HEK293 (cell line): ENCODE results near the gene TPD52L2.

Experiments used
- CTCF ChIA-PET: fragments of 350-600 bp; formaldehyde crosslinking; extraction: SDS; loops from one replicate; lab custom pipeline; 2021; ENCODE audit warnings: antibody characterized with exemption; lab: Yijun Ruan, JAX
- POLR2A ChIA-PET: fragments of 300-600 bp; formaldehyde crosslinking; extraction: SDS; loops from one replicate; lab custom pipeline; 2020; ENCODE audit warnings: antibody characterized with exemption, inconsistent platforms; lab: Yijun Ruan, JAX
- H3K27ac ChIP-seq: fragments of 200-500 bp; sonication (Bioruptor generic); 2 replicates; pipeline ENCODE4 v1.5.1; 2014; ENCODE audit warnings: low read depth, low read length, control low read depth, inconsistent platforms; ENCODE audit errors: extremely low read depth
- H3K36me3 ChIP-seq, 2 experiments: fragments of 200-500 bp in 1 of 2; sonication (Bioruptor generic) in 1 of 2; 1 replicate in 1 of 2; 2 replicates in 1 of 2; pipeline ENCODE4 v1.5.1; 2014 to 2017; ENCODE audit warnings: inconsistent platforms in 2 of 2, low read length in 2 of 2; ENCODE audit not compliant: control insufficient read depth in 2 of 2, insufficient read depth in 1 of 2
- H3K4me1 ChIP-seq: fragments of 200-500 bp; sonication (Bioruptor generic); 2 replicates; pipeline ENCODE4 v1.5.1; 2014; ENCODE audit warnings: mild to moderate bottlenecking, low read length, inconsistent platforms; ENCODE audit not compliant: control insufficient read depth, insufficient read depth
- H3K4me3 ChIP-seq: 2 replicates; pipeline ENCODE4 v1.5.1; 2011; ENCODE audit warnings: low read depth, mild to moderate bottlenecking, control low read depth, low read length, moderate library complexity
- H3K9me3 ChIP-seq: fragments of 200-500 bp; sonication (Bioruptor generic); 2 replicates; pipeline ENCODE4 v1.5.1; 2014; ENCODE audit warnings: low read depth, low read length, inconsistent platforms; ENCODE audit not compliant: control insufficient read depth, insufficient read depth
- EGR2 ChIP-seq: fragments of 450-650 bp; formaldehyde crosslinking; IDR thresholded peaks from 2 replicates; pipeline ENCODE4 v1.5.1; 2016; ENCODE audit warnings: low read depth, missing biosample characterization, missing genetic modification characterization
- GLIS1 ChIP-seq: fragments of 450-650 bp; formaldehyde crosslinking; IDR thresholded peaks from 2 replicates; pipeline ENCODE4 v1.5.1; 2016; ENCODE audit warnings: missing biosample characterization, missing genetic modification characterization
- PBX3 ChIP-seq: sonication (generic); formaldehyde crosslinking; IDR thresholded peaks from 2 replicates; pipeline ENCODE4 v1.8.1; 2022; ENCODE audit warnings: mild to moderate bottlenecking, moderate library complexity, missing genetic modification reagents
- PRDM1 ChIP-seq: fragments of 450-650 bp; formaldehyde crosslinking; IDR thresholded peaks from 2 replicates; pipeline ENCODE4; 2016; ENCODE audit warnings: missing biosample characterization, missing genetic modification characterization
- SP3 ChIP-seq: fragments of 450-650 bp; formaldehyde crosslinking; IDR thresholded peaks from 2 replicates; pipeline ENCODE4 v1.5.1; 2016; ENCODE audit warnings: missing biosample characterization, missing genetic modification characterization
- ZBTB21 ChIP-seq: fragments of 450-650 bp; formaldehyde crosslinking; IDR thresholded peaks from 2 replicates; pipeline ENCODE4 v1.5.1; 2017; ENCODE audit warnings: missing biosample characterization, missing genetic modification characterization
- ZFP41 ChIP-seq: fragments of 450-650 bp; formaldehyde crosslinking; IDR thresholded peaks from 2 replicates; pipeline ENCODE4 v1.5.1; 2016; ENCODE audit warnings: missing biosample characterization, missing genetic modification characterization, borderline replicate concordance
- ZNF10 ChIP-seq: fragments of 450-650 bp; formaldehyde crosslinking; IDR thresholded peaks from 2 replicates; pipeline ENCODE4 v1.5.1; 2017; ENCODE audit warnings: missing biosample characterization, missing genetic modification characterization
- ZNF112 ChIP-seq: fragments of 450-650 bp; formaldehyde crosslinking; IDR thresholded peaks from 2 replicates; pipeline ENCODE4 v1.5.0; 2017; ENCODE audit warnings: missing biosample characterization, missing genetic modification characterization
- ZNF114 ChIP-seq: fragments of 450-650 bp; formaldehyde crosslinking; IDR thresholded peaks from 2 replicates; pipeline ENCODE4 v1.5.0; 2017; ENCODE audit warnings: missing biosample characterization, missing genetic modification characterization
- ZNF121 ChIP-seq: fragments of 450-650 bp; formaldehyde crosslinking; IDR thresholded peaks from 2 replicates; pipeline ENCODE4 v1.5.1; 2016; ENCODE audit warnings: missing biosample characterization, missing genetic modification characterization
- ZNF292 ChIP-seq: fragments of 450-650 bp; formaldehyde crosslinking; IDR thresholded peaks from 2 replicates; pipeline ENCODE4 v1.5.1; 2016; ENCODE audit warnings: low read depth, missing biosample characterization, missing genetic modification characterization, borderline replicate concordance
- ZNF324 ChIP-seq: fragments of 450-650 bp; formaldehyde crosslinking; IDR thresholded peaks from 2 replicates; pipeline ENCODE4 v1.5.1; 2016; ENCODE audit warnings: missing biosample characterization, missing genetic modification characterization
- ZNF37A ChIP-seq: fragments of 450-650 bp; IDR thresholded peaks from 2 replicates; pipeline ENCODE4 v1.5.1; 2018; ENCODE audit warnings: missing biosample characterization, missing genetic modification characterization
- ZNF521 ChIP-seq: fragments of 450-650 bp; formaldehyde crosslinking; IDR thresholded peaks from 2 replicates; pipeline ENCODE4 v1.5.1; 2017; ENCODE audit warnings: missing biosample characterization, mild to moderate bottlenecking, missing genetic modification characterization
- ZNF623 ChIP-seq: fragments of 450-650 bp; formaldehyde crosslinking; IDR thresholded peaks from 2 replicates; pipeline ENCODE4 v1.5.1; 2016; ENCODE audit warnings: missing biosample characterization, missing genetic modification characterization
- ZNF654 ChIP-seq: fragments of 450-650 bp; formaldehyde crosslinking; IDR thresholded peaks from 2 replicates; pipeline ENCODE4 v1.5.1; 2016; ENCODE audit warnings: low read depth, missing biosample characterization, missing genetic modification characterization

TPD52L2 gene

GRCh38 chr20:63829945-63830835 lies 34.9 kb upstream of the TPD52L2 start:
- TF ChIP-seq ZNF121 (tag by site-specific recombination) (no peak), PRDM1 (peak; percentile 81), ZNF292 (tag by site-specific recombination) (no peak), ZNF114 (tag by site-specific recombination) (no peak)
- H3K4me3 ChIP-seq = peak overlapping the region; percentile 39
- CTCF ChIA-PET = interaction anchor here (0.6 kb wide), 1 partner anchor 43 kb away, joined by 3 read pairs; no protein-coding TSS in a partner anchor
- H3K36me3 ChIP-seq = no peaks in the 10 kb centered on the region
- no peaks in the 10 kb centered on the region for H3K4me1 ChIP-seq
- POLR2A ChIA-PET = interaction anchor here (0.5 kb wide), 2 partner anchors 25 to 78 kb away, joined by 3 to 4 read pairs; no protein-coding TSS in a partner anchor
- H3K9me3 ChIP-seq = no peaks in the 10 kb centered on the region
- H3K27ac ChIP-seq = no peak overlapping the region

GRCh38 chr20:63830841-63831588 lies 34.1 kb upstream of the TPD52L2 start, which contains the start of gene ZBTB46:
ZBTB46 (minus strand) TSS chr20:63831264; CDS start chr20:63790757, 40,507 bp downstream.
- ChIA-PET POLR2A (interaction anchor here (0.5 kb wide), 2 partner anchors 26 to 79 kb away, joined by 3 to 4 read pairs; no protein-coding TSS in a partner anchor), CTCF (no interaction called here)
- Histone ChIP-seq H3K9me3 (no peaks in the 10 kb centered on the region), H3K36me3 (no peaks in the 10 kb centered on the region), H3K4me1 (no peaks in the 10 kb centered on the region), H3K4me3 (peak within 1 kb of the TSS; percentile 42), H3K27ac (no peak within 1 kb of the TSS; the same call in 1 of the 2 replicates)
- TF ChIP-seq ZNF37A (tag by site-specific recombination) (no peak), GLIS1 (peak; percentile 48; the same call in 1 of the 2 replicates)

- Histone ChIP-seq H3K4me1 (no peaks in the 10 kb centered on the region), H3K4me3 (peak overlapping the region; percentile 42), H3K9me3 (no peaks in the 10 kb centered on the region), H3K36me3 (no peaks in the 10 kb centered on the region), H3K27ac (no peak overlapping the region; the same call in 1 of the 2 replicates)
- ChIA-PET POLR2A (no interaction called here), CTCF (no interaction called here)
- TF ChIP-seq SP3 (tag by site-specific recombination) = no peak
- no peak for TF ChIP-seq EGR2 (tag by site-specific recombination)
- TF ChIP-seq ZNF521 (tag by site-specific recombination) = no peak
- no peak for TF ChIP-seq ZBTB21 (tag by site-specific recombination)
- TF ChIP-seq ZNF654 (tag by site-specific recombination) = no peak
- TF ChIP-seq PBX3 (CRISPR knock-in tag) = no peak
- TF ChIP-seq ZNF112 = no peak
Measured at GRCh38 chr20:63831646-63831992, 33.5 kb upstream of the TPD52L2 start.

- Histone ChIP-seq H3K4me1 (no peaks in the 10 kb centered on the region), H3K27ac (no peak overlapping the region), H3K9me3 (no peaks in the 10 kb centered on the region), H3K36me3 (no peaks in the 10 kb centered on the region), H3K4me3 (no peak overlapping the region)
- TF ChIP-seq ZNF623 (tag by site-specific recombination) = no peak
- TF ChIP-seq ZNF10 (tag by site-specific recombination) = no peak
- TF ChIP-seq ZNF324 (tag by site-specific recombination) = no peak
- TF ChIP-seq ZFP41 = no peak
- ChIA-PET CTCF (no interaction called here), POLR2A (no interaction called here)
Measured at GRCh38 chr20:63831993-63832686, 32.9 kb upstream of the TPD52L2 start.
